Breast epithelium (tissue), 3 donors: ENCODE measurements around the gene MPEG1.

Experiments
- CTCF ChIP-seq, 3 donors: fragments of 450-650 bp; IDR thresholded peaks; one replicate each; pipeline ENCODE4 v1.5.1; 2016 to 2017; ENCODE audit warnings: antibody characterized with exemption in 3 of 3, mild to moderate bottlenecking in 3 of 3, moderate library complexity in 3 of 3
- POLR2A ChIP-seq: fragments of 450-650 bp; IDR thresholded peaks from one replicate; pipeline ENCODE4 v1.6.1; 2016; ENCODE audit warnings: antibody characterized with exemption, mild to moderate bottlenecking, moderate library complexity
- POLR2AphosphoS5 ChIP-seq, 3 donors: sonication (generic); formaldehyde crosslinking; IDR thresholded peaks; one replicate each; pipeline ENCODE4 v1.6.1; 2017; ENCODE audit warnings: antibody characterized with exemption in 3 of 3

GRCh38 chr11:59191890-59192289 is 20.8 kb downstream of the MPEG1 start:
- TF ChIP-seq CTCF (IDR thresholded peaks at IDR 0.05): no peak
- TF ChIP-seq POLR2A: no peak
- no peak for TF ChIP-seq POLR2AphosphoS5 (IDR thresholded peaks at IDR 0.05)
